Mammary epithelial cell (primary cell): ENCODE data around the gene MRPL4.

Source experiments
- EZH2 ChIP-seq: IDR thresholded peaks from 2 replicates; pipeline ENCODE4 v1.6.1; 2012; ENCODE audit warnings: low read length, inconsistent platforms, borderline replicate concordance
- TF ChIP-seq, protein P1 (sequence below), 2 donors: IDR thresholded peaks in 1 of 2; conservative IDR thresholded peaks in 1 of 2; 2 replicates each; pipeline ENCODE4 v1.5.1; 2011 to 2012; ENCODE audit warnings: inconsistent platforms in 2 of 2, low read length in 2 of 2, mild to moderate bottlenecking in 2 of 2, control low read depth in 1 of 2, low read depth in 1 of 2; ENCODE audit not compliant: insufficient read depth in 1 of 2; ENCODE audit errors: extremely low read depth in 1 of 2

GRCh38 chr19:10246511-10246910 is 5.5 kb upstream of the MRPL4 start:
- TF ChIP-seq, protein P1, sequence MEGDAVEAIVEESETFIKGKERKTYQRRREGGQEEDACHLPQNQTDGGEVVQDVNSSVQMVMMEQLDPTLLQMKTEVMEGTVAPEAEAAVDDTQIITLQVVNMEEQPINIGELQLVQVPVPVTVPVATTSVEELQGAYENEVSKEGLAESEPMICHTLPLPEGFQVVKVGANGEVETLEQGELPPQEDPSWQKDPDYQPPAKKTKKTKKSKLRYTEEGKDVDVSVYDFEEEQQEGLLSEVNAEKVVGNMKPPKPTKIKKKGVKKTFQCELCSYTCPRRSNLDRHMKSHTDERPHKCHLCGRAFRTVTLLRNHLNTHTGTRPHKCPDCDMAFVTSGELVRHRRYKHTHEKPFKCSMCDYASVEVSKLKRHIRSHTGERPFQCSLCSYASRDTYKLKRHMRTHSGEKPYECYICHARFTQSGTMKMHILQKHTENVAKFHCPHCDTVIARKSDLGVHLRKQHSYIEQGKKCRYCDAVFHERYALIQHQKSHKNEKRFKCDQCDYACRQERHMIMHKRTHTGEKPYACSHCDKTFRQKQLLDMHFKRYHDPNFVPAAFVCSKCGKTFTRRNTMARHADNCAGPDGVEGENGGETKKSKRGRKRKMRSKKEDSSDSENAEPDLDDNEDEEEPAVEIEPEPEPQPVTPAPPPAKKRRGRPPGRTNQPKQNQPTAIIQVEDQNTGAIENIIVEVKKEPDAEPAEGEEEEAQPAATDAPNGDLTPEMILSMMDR (conservative IDR thresholded peaks at IDR 0.05 in 1 of 2, IDR thresholded peaks at IDR 0.05 in 1 of 2; ENCODE audit: extremely low read depth in 1 of 2, insufficient read depth in 1 of 2, low read depth in 1 of 2, low read length in 2 of 2), result no peak
- no peak for TF ChIP-seq EZH2
